SH-SY5Y (cell line): ENCODE data around the gene ITLN1.

Experiments
- GATA2 ChIP-seq: IDR thresholded peaks from 2 replicates; pipeline ENCODE4 v1.6.1; 2011; ENCODE audit warnings: mild to moderate bottlenecking, low read depth, low read length
- GATA3 ChIP-seq: IDR thresholded peaks from 2 replicates; pipeline ENCODE4 v1.6.1; 2011; ENCODE audit warnings: low read depth, mild to moderate bottlenecking, low read length, moderate library complexity

GRCh38 chr1:160827418-160827817, 57.6 kb downstream of the ITLN1 start:
- no peak for TF ChIP-seq GATA2
- no peak for TF ChIP-seq GATA3
